ENCODE data around the gene SLC2A9. TPM values are rescaled to one million over a fixed set of nuclear protein-coding genes. Genes with fewer than 3 reads are reported as not detected.

SLC2A9 gene
- total RNA-seq, 1 donor from 2014 or later: 3.6 TPM

DNA sequence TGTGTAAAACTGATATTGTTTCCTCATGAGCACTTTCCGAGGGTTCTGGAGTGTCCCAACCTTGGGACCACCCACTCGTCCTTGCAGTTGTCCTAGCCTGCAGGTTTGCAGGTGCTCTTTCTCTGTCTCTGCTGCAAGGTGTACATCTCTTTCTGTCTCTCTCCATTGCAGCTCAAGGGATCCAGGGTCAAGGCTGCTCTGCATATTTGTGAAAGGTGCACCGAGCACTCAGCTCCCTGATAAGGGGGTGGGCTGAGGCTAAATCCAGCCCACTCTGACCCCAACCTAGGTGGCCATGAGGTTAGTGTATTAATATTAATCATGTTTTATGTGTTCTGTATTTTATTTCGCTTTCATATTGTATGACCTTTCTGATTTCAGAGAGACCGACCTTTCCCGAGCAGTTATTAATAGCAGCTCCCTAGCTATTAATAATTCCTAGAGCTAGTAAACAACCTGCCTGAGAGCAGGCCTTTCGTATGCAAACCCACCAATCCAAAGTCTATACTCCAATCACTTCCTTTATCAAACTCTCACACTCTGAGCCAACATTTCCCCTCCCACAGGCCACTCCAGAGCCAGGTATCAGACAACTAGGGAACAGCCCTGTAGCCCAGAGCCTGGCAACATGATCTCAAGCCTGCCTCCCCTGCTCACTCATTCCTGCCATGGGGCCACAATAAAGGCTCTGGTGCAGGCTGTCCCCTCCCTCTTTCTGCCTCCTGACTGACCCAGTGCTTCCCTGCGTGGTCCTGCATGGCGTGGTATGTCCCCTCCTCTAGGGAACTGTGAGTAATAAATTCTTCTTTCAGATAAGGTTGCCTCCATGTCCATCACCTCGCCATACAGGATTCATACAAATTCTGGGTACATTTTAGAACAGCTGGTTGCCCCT, 73.9 kb downstream of the SLC2A9 start:
- no peak for DNase-seq (ENCODE audit: low read depth)
- no peak for TF ChIP-seq CTCF (IDR thresholded peaks at IDR 0.05; ENCODE audit: insufficient read depth, low read length, poor library complexity, severe bottlenecking)
- H3K27me3 ChIP-seq (ENCODE audit: control insufficient read depth, insufficient read depth, low read length): no peaks in the 10 kb centered on the region
- no peak overlapping the region for H3K4me3 ChIP-seq (ENCODE audit: low read depth, low read length)
- H3K36me3 ChIP-seq (ENCODE audit: control insufficient read depth, insufficient read depth, low read length): no peaks in the 10 kb centered on the region

DNA sequence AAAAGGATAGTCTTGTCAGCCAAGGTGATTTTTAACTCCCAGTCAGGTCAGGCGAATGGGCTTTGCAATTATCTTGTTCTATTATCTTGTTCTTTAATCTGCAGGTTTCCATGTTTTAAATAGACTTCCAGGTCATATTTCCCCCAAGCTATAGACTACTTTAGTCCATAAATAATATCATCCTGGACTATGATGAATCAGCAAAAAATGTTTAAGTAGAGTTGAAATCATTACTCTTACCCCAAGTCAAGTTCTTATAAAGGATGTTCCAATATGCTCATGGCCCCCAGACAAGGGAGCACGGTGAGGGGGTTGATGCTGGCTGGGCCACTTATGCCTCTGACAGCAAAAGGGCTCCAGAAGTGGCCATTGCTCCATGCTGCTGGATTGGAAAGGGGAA, 75.1 kb downstream of the SLC2A9 start:
- Histone ChIP-seq H3K4me3 (ENCODE audit: low read depth, low read length) (no peak overlapping the region), H3K36me3 (ENCODE audit: control insufficient read depth, insufficient read depth, low read length) (no peaks in the 10 kb centered on the region), H3K27me3 (ENCODE audit: control insufficient read depth, insufficient read depth, low read length) (no peaks in the 10 kb centered on the region)
- TF ChIP-seq CTCF (IDR thresholded peaks at IDR 0.05; ENCODE audit: insufficient read depth, low read length, poor library complexity, severe bottlenecking): no peak
- DNase-seq (ENCODE audit: low read depth): no peak

DNA sequence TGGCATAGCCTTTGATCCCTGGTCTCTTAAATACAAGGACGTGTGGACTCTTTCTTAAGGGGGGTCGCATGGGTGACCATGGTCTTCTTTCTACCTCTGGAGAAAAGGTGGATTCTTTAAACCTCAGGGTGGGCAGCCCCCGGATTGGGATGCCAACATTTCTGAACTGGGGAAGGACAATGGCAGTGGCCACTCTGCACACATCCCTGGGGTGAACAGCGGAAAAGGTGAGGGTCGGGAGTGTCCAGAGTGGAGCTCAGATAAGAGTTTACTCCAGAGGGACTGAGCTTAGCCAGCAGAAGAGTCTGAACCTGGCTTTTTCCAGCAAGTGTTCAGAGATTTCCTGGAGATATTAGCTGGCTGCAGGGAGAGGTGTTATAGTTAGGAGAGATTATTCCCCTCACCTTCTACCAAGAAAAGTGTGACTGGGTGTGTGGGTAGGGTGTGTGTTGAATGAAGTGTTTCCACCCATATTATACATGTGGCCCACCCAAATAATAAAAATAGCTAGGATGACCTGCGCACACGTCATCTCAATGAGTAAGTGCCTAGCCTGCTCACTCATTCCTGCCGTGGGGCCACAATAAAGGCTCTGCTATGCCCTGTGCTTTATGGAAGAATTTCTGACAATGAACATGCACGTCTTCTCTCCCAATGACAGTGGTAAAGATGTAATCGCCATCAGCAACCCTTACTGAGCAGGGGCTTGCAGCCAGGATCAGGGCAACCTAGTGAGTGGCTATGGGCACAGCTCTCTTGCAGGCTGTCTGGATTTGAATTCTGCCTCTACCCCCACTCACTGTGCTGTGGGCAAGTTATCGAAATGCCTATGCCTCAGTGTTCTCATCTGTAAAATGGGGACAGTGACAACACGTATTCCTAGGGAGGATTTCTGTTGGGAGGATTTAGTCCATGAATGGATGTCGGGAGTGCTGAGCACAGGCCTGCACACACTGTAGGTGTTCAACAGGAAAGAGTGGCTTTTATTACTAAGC, 76.6 kb downstream of the SLC2A9 start:
- no peak overlapping the region for H3K4me3 ChIP-seq (ENCODE audit: low read depth, low read length)
- TF ChIP-seq CTCF (IDR thresholded peaks at IDR 0.05; ENCODE audit: insufficient read depth, low read length, poor library complexity, severe bottlenecking): no peak
- no peaks in the 10 kb centered on the region for H3K27me3 ChIP-seq (ENCODE audit: control insufficient read depth, insufficient read depth, low read length)
- no peaks in the 10 kb centered on the region for H3K36me3 ChIP-seq (ENCODE audit: control insufficient read depth, insufficient read depth, low read length)
- DNase-seq (ENCODE audit: low read depth): no peak

DNA sequence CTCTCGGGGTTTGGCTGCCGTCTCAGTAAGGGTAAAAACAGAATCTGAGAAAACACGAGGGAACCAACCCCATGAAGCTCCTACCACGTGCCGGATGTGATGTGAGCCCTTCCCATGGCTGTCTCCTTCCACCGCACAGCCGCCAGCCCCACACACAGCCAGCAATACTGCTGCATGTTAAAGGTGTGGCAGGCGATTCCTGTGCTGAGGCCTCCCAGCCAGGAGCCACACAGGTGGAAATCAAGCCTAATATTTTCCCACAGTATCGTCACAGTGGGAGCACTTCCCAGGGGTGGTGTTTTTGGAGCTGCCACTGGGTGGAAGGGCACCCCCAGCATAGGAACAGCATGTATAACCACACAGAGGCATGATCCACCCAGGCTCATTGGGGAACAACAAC, 77.5 kb downstream of the SLC2A9 start:
- no peak for DNase-seq (ENCODE audit: low read depth)
- no peaks in the 10 kb centered on the region for H3K36me3 ChIP-seq (ENCODE audit: control insufficient read depth, insufficient read depth, low read length)
- no peak for TF ChIP-seq CTCF (IDR thresholded peaks at IDR 0.05; ENCODE audit: insufficient read depth, low read length, poor library complexity, severe bottlenecking)
- no peaks in the 10 kb centered on the region for H3K27me3 ChIP-seq (ENCODE audit: control insufficient read depth, insufficient read depth, low read length)
- no peak overlapping the region for H3K4me3 ChIP-seq (ENCODE audit: low read depth, low read length)

DNA sequence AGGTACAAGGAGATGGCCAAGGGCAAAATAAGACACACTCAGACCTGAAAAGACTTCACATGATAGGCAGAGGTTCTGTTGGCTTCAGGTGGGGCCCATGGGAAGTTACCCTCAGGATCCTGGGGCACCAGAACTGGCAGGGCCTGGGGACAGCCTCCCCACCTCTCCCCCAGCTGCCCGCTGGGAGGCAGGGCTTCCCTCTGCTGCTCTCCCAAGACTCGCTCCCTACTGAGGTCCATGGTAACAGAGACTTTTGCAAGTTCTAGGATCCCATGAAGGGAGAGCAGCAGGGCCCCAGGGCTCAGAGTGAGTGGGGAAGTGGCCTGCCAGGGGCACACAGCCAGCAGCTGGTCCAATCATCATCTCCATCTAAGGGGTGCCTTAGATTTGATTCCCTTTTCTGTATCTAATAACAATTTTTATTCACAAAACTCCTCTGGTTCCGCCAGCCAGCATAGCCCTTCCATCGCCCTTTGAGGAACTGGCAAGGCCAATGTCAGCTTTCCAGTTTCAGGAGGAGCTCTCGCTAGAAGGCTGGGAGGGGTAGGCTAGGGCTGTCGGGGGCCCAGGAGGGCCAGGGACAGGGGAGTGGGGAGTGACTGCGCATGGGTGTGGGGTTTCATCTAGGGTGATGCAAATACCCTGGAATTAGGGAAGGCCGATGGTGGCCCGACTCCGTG, 78.2 kb downstream of the SLC2A9 start:
- no peak overlapping the region for H3K4me3 ChIP-seq (ENCODE audit: low read depth, low read length)
- H3K36me3 ChIP-seq (ENCODE audit: control insufficient read depth, insufficient read depth, low read length): no peaks in the 10 kb centered on the region
- TF ChIP-seq CTCF (IDR thresholded peaks at IDR 0.05; ENCODE audit: insufficient read depth, low read length, poor library complexity, severe bottlenecking): no peak
- DNase-seq (ENCODE audit: low read depth): no peak
- H3K27me3 ChIP-seq (ENCODE audit: control insufficient read depth, insufficient read depth, low read length): no peaks in the 10 kb centered on the region
